Prostate gland (tissue), 2 donors: ENCODE data around the gene DRD2.

Experiments
- POLR2A ChIP-seq: fragments of 450-650 bp; IDR thresholded peaks from one replicate; pipeline ENCODE4 v1.6.1; 2016; ENCODE audit warnings: antibody characterized with exemption, mild to moderate bottlenecking
- POLR2AphosphoS5 ChIP-seq: sonication (generic); formaldehyde crosslinking; IDR thresholded peaks from one replicate; pipeline ENCODE4 v1.6.1; 2017; ENCODE audit warnings: antibody characterized with exemption
- TF ChIP-seq, protein P1 (sequence below), 4 experiments: fragments of 200-600 bp in 2 of 4; fragments of 450-650 bp in 2 of 4; sonication (generic) in 2 of 4; IDR thresholded peaks; 1 replicate in 3 of 4; 2 replicates in 1 of 4; pipeline ENCODE4 v1.5.1; 2016 to 2019; ENCODE audit warnings: antibody characterized with exemption in 4 of 4, mild to moderate bottlenecking in 2 of 4, moderate library complexity in 2 of 4

- TF ChIP-seq, protein P1, sequence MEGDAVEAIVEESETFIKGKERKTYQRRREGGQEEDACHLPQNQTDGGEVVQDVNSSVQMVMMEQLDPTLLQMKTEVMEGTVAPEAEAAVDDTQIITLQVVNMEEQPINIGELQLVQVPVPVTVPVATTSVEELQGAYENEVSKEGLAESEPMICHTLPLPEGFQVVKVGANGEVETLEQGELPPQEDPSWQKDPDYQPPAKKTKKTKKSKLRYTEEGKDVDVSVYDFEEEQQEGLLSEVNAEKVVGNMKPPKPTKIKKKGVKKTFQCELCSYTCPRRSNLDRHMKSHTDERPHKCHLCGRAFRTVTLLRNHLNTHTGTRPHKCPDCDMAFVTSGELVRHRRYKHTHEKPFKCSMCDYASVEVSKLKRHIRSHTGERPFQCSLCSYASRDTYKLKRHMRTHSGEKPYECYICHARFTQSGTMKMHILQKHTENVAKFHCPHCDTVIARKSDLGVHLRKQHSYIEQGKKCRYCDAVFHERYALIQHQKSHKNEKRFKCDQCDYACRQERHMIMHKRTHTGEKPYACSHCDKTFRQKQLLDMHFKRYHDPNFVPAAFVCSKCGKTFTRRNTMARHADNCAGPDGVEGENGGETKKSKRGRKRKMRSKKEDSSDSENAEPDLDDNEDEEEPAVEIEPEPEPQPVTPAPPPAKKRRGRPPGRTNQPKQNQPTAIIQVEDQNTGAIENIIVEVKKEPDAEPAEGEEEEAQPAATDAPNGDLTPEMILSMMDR (IDR thresholded peaks at IDR 0.05) = no peak
- TF ChIP-seq POLR2AphosphoS5 (no peak), POLR2A (no peak)
Measured at GRCh38 chr11:113378692-113379091, 96.5 kb downstream of the DRD2 start.
